GM10266 (cell line): ENCODE results near the gene PMEL.

Experiments
- DNase-seq: peaks from one replicate; pipeline ENCODE4 v3.0.0; 2012; ENCODE audit errors: extremely low spot score
- CTCF ChIP-seq: IDR thresholded peaks from 2 replicates; pipeline ENCODE4 v1.5.1; 2012; ENCODE audit warnings: mild to moderate bottlenecking, low read depth; ENCODE audit not compliant: control insufficient read depth, insufficient read depth; ENCODE audit errors: missing control alignments

Gene PMEL

DNA sequence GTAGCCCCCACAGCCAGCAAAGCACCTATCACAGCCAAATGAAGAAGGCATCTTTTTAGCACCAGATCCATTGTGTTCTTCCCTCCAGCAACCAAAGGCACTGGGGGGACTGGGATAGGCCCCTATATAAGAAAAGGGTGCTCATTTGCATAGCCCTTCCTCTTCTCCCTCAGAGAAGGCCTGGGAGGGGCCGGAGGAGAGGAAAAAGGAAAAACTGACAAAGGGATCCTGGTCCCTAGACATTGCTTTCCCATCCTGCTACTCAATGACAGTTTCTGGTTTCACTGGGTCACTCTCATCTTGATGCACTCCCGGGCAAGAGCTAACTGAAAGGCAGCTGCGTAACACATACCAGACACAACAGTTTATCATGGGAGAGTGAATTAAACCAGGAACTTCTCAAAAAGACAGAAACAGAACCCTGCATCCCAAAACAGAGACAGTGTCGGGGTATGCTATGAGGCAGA is at the start of gene PMEL:
Gene PMEL (minus strand): TSS at position 102 of the 467 bp plus-strand sequence. CDS start 31 bp downstream, at position 71.
- no peak for TF ChIP-seq CTCF
- DNase-seq: no peak

DNA sequence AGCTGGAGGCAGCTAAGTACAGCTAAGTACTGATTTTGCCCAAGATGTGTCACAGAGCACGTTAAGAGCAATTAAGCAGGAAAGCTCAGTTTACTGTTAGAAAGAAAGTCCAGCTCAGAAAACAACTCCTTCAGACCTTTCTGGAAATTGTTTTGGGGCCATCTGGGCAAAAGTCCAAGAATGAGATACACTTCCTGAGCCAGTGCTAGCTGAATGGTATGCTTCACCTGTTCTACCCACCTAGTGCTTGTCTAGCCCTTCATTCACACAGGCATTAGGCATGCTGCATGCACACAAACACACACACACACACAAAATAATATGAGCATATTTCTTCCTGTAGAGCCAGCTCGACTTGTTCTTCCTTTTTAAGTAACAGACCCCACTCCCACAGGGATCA is 48.4 kb upstream of the PMEL start:
- no peak for TF ChIP-seq CTCF
- DNase-seq: no peak

- TF ChIP-seq CTCF: no peak
Measured at GRCh38 chr12:56013482-56013881, 47.6 kb upstream of the PMEL start.

DNA sequence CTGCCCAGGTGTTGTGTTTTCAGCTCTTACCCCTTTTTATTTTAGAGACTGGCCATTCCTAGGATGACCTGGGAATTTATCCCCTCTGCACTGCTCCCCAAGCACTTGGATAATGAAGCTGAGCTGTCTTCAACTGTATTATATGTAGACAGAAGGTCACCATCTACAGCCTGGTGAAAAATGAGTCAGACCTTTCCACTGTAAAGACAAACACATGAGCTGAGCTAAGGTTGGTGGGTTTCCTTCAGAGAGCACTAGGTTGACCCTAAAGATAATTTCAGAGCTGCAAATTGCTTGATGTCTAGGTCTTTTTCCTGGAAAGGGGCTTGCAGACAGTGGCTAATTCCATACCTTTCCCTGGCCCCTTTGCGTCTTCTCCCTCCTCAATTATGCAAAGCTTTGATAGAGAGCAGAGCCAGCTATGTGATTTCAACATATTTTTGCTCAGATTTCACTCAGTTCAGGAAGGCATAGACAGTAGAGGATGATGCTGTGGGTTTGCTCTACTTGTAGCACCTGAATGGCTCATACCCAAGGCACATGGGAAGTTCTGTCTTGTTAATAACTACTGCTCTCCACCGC is 45.8 kb upstream of the PMEL start:
- TF ChIP-seq CTCF: no peak
- DNase-seq: no peak

More at GRCh38 chr12:56013482-56013881, 47.6 kb upstream of the PMEL start:
- no peak for DNase-seq

GRCh38 chr12:56010111-56010570 is 44.3 kb upstream of the PMEL start:
- no peak for TF ChIP-seq CTCF
- DNase-seq: no peak

GRCh38 chr12:56007564-56008559 is 42.0 kb upstream of the PMEL start:
- DNase-seq: peak; percentile 84
- TF ChIP-seq CTCF: no peak
